GM23248 (cell line): ENCODE measurements around the gene TSPEAR. TPM values are rescaled to one million over a fixed set of nuclear protein-coding genes. Genes with fewer than 3 reads are reported as not detected.

ENCODE experiments used
- DNase-seq: peaks from one replicate; pipeline ENCODE4 v3.0.0-alpha.2; 2015
- H2AFZ ChIP-seq: fragments of 200-600 bp; sonication (generic); 2 replicates; pipeline ENCODE4 v1.6.1; 2016; ENCODE audit warnings: antibody characterized with exemption
- H3F3A ChIP-seq: fragments of 200-600 bp; sonication (generic); 2 replicates; pipeline ENCODE4 v1.6.1; 2016; ENCODE audit warnings: mild to moderate bottlenecking, antibody characterized with exemption, mixed run types; ENCODE audit not compliant: insufficient read depth
- H3K27ac ChIP-seq: fragments of 200-600 bp; sonication (generic); 2 replicates; pipeline ENCODE4 v1.5.1; 2016; ENCODE audit warnings: mild to moderate bottlenecking
- H3K27me3 ChIP-seq: fragments of 200-600 bp; sonication (generic); replicated peaks from 2 replicates; pipeline ENCODE4 v1.6.1; 2016; ENCODE audit warnings: mild to moderate bottlenecking; ENCODE audit not compliant: insufficient read depth
- H3K36me3 ChIP-seq: fragments of 200-600 bp; sonication (generic); 2 replicates; pipeline ENCODE4 v1.6.1; 2016; ENCODE audit warnings: low read depth, mild to moderate bottlenecking
- H3K4me1 ChIP-seq: fragments of 200-600 bp; sonication (generic); 2 replicates; pipeline ENCODE4 v1.6.1; 2016; ENCODE audit warnings: mild to moderate bottlenecking; ENCODE audit not compliant: insufficient read depth
- H3K4me2 ChIP-seq: fragments of 200-600 bp; sonication (generic); one replicate; pipeline ENCODE4 v1.6.1; 2016; ENCODE audit warnings: mild to moderate bottlenecking; ENCODE audit not compliant: unreplicated experiment
- H3K4me3 ChIP-seq: fragments of 200-600 bp; sonication (generic); 2 replicates; pipeline ENCODE4 v1.5.1; 2016; ENCODE audit warnings: mild to moderate bottlenecking
- H3K79me2 ChIP-seq: fragments of 200-600 bp; sonication (generic); 2 replicates; pipeline ENCODE4 v1.6.1; 2016; ENCODE audit warnings: mild to moderate bottlenecking; ENCODE audit not compliant: insufficient read depth
- H3K9ac ChIP-seq: fragments of 200-600 bp; sonication (generic); 2 replicates; pipeline ENCODE4 v1.6.1; 2016; ENCODE audit warnings: mild to moderate bottlenecking
- H3K9me2 ChIP-seq: fragments of 200-600 bp; sonication (generic); 2 replicates; pipeline ENCODE4 v1.6.1; 2016; ENCODE audit warnings: mixed run types, mild to moderate bottlenecking, moderate library complexity; ENCODE audit not compliant: insufficient read depth
- H3K9me3 ChIP-seq: fragments of 200-600 bp; sonication (generic); one replicate; pipeline ENCODE4 v1.6.1; 2017; ENCODE audit warnings: low read depth
- H4K20me1 ChIP-seq: fragments of 200-600 bp; sonication (generic); 2 replicates; pipeline ENCODE4 v1.6.0; 2016; ENCODE audit not compliant: insufficient read depth
- EZH2 ChIP-seq: fragments of 200-600 bp; sonication (generic); IDR thresholded peaks from 2 replicates; pipeline ENCODE4 v1.6.1; 2018; ENCODE audit warnings: antibody characterized with exemption, mild to moderate bottlenecking; ENCODE audit not compliant: insufficient read depth, poor library complexity, severe bottlenecking
- EZH2phosphoT487 ChIP-seq: fragments of 200-600 bp; sonication (generic); IDR thresholded peaks from 2 replicates; pipeline ENCODE4 v1.6.1; 2018; ENCODE audit warnings: antibody characterized with exemption, moderate library complexity, mild to moderate bottlenecking, low read depth; ENCODE audit not compliant: insufficient read depth
- WGBS, 2 experiments: methylation state at CpG; one replicate each; pipeline ENCODE4 v1.1.6; 2015 to 2017; ENCODE audit warnings: low lambda C conversion rate in 2 of 2, low coverage in 1 of 2; ENCODE audit errors: missing lambda C conversion rate in 2 of 2; 5-methylcytosine and 5-hydroxymethylcytosine counted together
- in situ Hi-C: fragments of 300-500 bp; cut with MboI; formaldehyde crosslinking; loops from 2 replicates; pipeline ENCODE4 v1.15.0; 2020
- polyA plus RNA-seq: library from polyadenylated mRNA; unstranded; fragments of >200 nt; fragmentation: Nextera tagmentation; extraction: Ambion mirVana; gene quantifications from 2 replicates; pipeline ENCODE4 v1.2.1, GENCODE V29; 2016
- total RNA-seq: library from RNA; depleted of rRNA; stranded (reverse); fragments of >200 nt; shearing (Covaris generic); gene quantifications from 2 replicates; pipeline ENCODE4 v1.2.3, GENCODE V29; 2014

The TSPEAR gene
- total and polyA plus RNA-seq, 2 experiments from 2014 or later = not detected

DNA sequence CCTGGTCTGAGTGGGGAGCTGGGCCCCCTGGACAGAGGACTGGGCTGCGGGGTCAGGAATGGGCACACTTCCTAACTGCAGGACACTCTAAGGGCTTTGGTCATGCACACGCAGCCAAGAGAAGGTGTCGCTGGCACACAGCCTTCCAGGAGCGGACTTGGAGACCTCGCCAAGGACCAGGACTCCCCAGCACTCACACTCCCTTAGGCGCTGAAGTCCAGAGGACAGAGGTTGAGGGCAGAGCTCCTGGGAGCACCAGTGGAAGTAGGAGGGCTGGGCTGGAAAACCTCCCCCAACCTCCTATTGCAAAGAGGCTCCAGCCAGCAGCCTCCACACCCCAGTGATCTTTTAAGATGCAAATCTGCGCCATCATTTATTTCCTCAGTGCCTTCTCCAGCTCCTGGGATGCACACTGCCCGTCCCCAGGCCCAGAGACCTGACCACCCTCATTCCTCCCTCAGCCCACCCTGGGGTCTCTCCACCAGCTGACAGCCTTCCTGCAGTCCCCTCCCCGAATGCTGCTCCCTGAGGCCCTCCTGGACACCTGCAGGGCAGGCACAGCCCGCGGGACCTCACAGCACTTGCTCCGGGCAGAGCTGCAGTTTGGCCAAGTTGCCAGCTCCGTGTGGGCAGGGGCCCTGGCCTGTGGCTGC lies 3.0 kb downstream of the TSPEAR start:
- H3K27me3 ChIP-seq = peaks cover 75% of the 10 kb centered on the region
- H3K4me1 ChIP-seq = no peaks in the 10 kb centered on the region
- no peak for DNase-seq
- H3K4me2 ChIP-seq = no peak overlapping the region
- TF ChIP-seq EZH2phosphoT487 (no peak), EZH2 (no peak)
- in situ Hi-C loops = no loop called here
- 0% methylated on average over 12 to 13 of the region's 13 CpGs for WGBS, 2 experiments
- H2AFZ ChIP-seq = no peak overlapping the region
- H3K9ac ChIP-seq = no peak overlapping the region
- H3K79me2 ChIP-seq = no peaks in the 10 kb centered on the region
- no peaks in the 10 kb centered on the region for H3K9me2 ChIP-seq
- no peak overlapping the region for H3K4me3 ChIP-seq
- H3K9me3 ChIP-seq = no peaks in the 10 kb centered on the region
- no peaks in the 10 kb centered on the region for H4K20me1 ChIP-seq
- no peak overlapping the region for H3K27ac ChIP-seq
- no peaks in the 10 kb centered on the region for H3F3A ChIP-seq
- H3K36me3 ChIP-seq = no peaks in the 10 kb centered on the region

GRCh38 chr21:44706706-44707581 lies 4.4 kb downstream of the TSPEAR start:
- H3K36me3 ChIP-seq = no peaks in the 10 kb centered on the region
- TF ChIP-seq EZH2 (no peak), EZH2phosphoT487 (no peak)
- no peak overlapping the region for H3K27ac ChIP-seq
- in situ Hi-C loops = no loop called here
- no peaks in the 10 kb centered on the region for H3F3A ChIP-seq
- H3K9me3 ChIP-seq = no peaks in the 10 kb centered on the region
- H3K4me2 ChIP-seq = no peak overlapping the region
- H3K27me3 ChIP-seq = peaks cover 73% of the 10 kb centered on the region
- no peak overlapping the region for H2AFZ ChIP-seq
- H4K20me1 ChIP-seq = no peaks in the 10 kb centered on the region
- no peaks in the 10 kb centered on the region for H3K4me1 ChIP-seq
- no peaks in the 10 kb centered on the region for H3K9me2 ChIP-seq
- no peak overlapping the region for H3K4me3 ChIP-seq
- no peak for DNase-seq
- H3K79me2 ChIP-seq = no peaks in the 10 kb centered on the region
- H3K9ac ChIP-seq = no peak overlapping the region
- WGBS, 2 experiments = 2% methylated on average over 33 to 45 of the region's 46 CpGs

- Histone ChIP-seq H3K27ac (no peak overlapping the region), H3K4me2 (no peak overlapping the region), H3K4me3 (no peak overlapping the region), H3K9me3 (no peaks in the 10 kb centered on the region), H2AFZ (no peak overlapping the region), H3K9ac (no peak overlapping the region), H3K36me3 (no peaks in the 10 kb centered on the region), H3F3A (no peaks in the 10 kb centered on the region), H3K9me2 (no peaks in the 10 kb centered on the region), H4K20me1 (no peaks in the 10 kb centered on the region), H3K4me1 (no peaks in the 10 kb centered on the region), H3K27me3 (peaks cover 71% of the 10 kb centered on the region), H3K79me2 (no peaks in the 10 kb centered on the region)
- in situ Hi-C loops = no loop called here
- DNase-seq = no peak
- WGBS, 2 experiments = 2 to 3% methylated on average over 51 to 52 of the region's 54 CpGs
- TF ChIP-seq EZH2phosphoT487 (no peak), EZH2 (no peak)
Observed at GRCh38 chr21:44706026-44706705, 5.2 kb downstream of the TSPEAR start.

GRCh38 chr21:44704636-44705001 lies 6.8 kb downstream of the TSPEAR start:
- no peak for TF ChIP-seq EZH2phosphoT487
- TF ChIP-seq EZH2 = no peak
- Histone ChIP-seq H3K9me3 (no peaks in the 10 kb centered on the region), H3K4me2 (no peak overlapping the region), H3K27me3 (peaks cover 74% of the 10 kb centered on the region), H3K9me2 (no peaks in the 10 kb centered on the region), H3K4me3 (no peak overlapping the region), H3K36me3 (no peaks in the 10 kb centered on the region), H2AFZ (no peak overlapping the region), H4K20me1 (no peaks in the 10 kb centered on the region), H3K4me1 (no peaks in the 10 kb centered on the region), H3K9ac (no peak overlapping the region), H3F3A (no peaks in the 10 kb centered on the region), H3K79me2 (no peaks in the 10 kb centered on the region), H3K27ac (no peak overlapping the region)
- in situ Hi-C loops = no loop called here
- WGBS, 2 experiments = 1% methylated on average over 12 to 13 of the region's 13 CpGs
- DNase-seq = no peak
